ENCODE data around the gene LRP6. TPM values are rescaled to one million over a fixed set of nuclear protein-coding genes. Genes with fewer than 3 reads are reported as not detected.

Gene LRP6
- total RNA-seq, 1 experiment from 2014 or later = 72.8 TPM

DNA sequence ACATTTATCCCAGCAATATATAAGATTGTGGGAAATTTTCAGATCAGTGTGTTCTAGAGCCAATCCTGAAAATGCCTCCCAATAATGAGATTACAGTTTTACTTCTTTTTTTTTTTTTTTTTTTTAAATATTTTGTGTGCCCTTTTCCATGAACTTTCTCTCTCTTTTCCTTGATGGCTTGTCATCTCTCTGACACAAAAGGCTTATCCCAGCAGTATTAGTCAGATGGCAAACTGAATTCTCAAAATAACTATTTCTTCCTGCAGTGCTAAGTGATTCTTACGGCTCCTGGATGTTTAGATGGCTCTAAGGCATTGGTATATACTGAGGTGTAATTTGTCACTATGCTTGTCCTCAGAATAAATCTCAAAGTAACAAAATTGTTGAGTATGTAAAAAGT, 86.7 kb downstream of the LRP6 start:
- ATAC-seq = no peak
- CTCF ChIA-PET = no interaction called here
- Mint-ChIP-seq H3K27me3 (ENCODE audit: low read depth) (no peaks in the 10 kb centered on the region), H3K9me3 (no peaks in the 10 kb centered on the region), H3K36me3 (peaks cover 13% of the 10 kb centered on the region), H3K4me1 (0 out of 2 replicates have a peak, but pooled peaks cover 1% of the 10 kb centered on the region), H3K27ac (peak overlapping the region; percentile 8; the same call in 1 of the 2 replicates), H3K4me3 (no peak overlapping the region)
- no peak for DNase-seq (ENCODE audit: low spot score)
- POLR2A ChIA-PET = no interaction called here
- TF ChIP-seq, protein P1, sequence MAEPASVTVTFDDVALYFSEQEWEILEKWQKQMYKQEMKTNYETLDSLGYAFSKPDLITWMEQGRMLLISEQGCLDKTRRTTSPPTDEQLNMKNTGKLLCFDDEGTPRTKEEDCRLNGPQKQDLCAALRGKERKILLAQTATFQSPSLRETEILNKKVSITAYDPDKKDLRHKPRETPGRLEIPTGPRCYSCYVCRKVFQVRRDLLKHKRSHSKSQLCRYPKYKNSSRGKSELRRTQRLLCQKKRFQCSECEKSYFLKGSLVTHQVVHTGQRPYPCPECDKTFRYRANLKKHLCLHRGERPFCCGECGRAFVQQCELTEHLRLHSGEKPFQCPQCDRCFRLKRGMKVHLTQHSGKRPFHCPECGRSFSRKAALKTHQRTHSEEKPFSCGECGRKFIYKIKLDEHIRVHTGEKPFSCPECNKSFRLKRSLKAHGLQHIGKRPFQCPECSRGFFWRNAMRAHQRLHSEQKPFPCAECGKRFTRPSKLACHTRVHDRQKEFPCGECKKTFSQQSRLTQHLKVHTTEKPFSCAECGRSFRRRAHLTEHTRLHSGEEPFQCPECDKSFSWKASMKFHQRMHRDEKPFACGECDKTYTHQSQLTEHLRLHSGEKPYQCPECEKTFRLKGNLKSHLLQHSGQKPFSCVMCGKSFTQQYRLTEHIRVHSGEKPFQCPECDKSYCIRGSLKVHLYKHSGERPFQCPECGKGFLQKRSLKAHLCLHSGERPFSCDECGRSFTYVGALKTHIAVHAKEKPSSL (CRISPR knock-in tag; conservative IDR thresholded peaks at IDR 0.05) = no peak
- TF ChIP-seq, protein P2, sequence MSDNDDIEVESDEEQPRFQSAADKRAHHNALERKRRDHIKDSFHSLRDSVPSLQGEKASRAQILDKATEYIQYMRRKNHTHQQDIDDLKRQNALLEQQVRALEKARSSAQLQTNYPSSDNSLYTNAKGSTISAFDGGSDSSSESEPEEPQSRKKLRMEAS (CRISPR knock-in tag; IDR thresholded peaks at IDR 0.05) = no peak
- TF ChIP-seq, protein P3, sequence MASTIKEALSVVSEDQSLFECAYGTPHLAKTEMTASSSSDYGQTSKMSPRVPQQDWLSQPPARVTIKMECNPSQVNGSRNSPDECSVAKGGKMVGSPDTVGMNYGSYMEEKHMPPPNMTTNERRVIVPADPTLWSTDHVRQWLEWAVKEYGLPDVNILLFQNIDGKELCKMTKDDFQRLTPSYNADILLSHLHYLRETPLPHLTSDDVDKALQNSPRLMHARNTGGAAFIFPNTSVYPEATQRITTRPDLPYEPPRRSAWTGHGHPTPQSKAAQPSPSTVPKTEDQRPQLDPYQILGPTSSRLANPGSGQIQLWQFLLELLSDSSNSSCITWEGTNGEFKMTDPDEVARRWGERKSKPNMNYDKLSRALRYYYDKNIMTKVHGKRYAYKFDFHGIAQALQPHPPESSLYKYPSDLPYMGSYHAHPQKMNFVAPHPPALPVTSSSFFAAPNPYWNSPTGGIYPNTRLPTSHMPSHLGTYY (CRISPR knock-in tag; IDR thresholded peaks at IDR 0.05) = no peak
- no peak for TF ChIP-seq SOX15 (CRISPR knock-in tag; IDR thresholded peaks at IDR 0.05)
- TF ChIP-seq AR (CRISPR knock-in tag; IDR thresholded peaks at IDR 0.05) = no peak
- TF ChIP-seq JUN (CRISPR knock-in tag; IDR thresholded peaks at IDR 0.05) = no peak
- TF ChIP-seq ATF6 (CRISPR knock-in tag; IDR thresholded peaks at IDR 0.05) = no peak
- no peak for TF ChIP-seq ZNF121 (CRISPR knock-in tag; IDR thresholded peaks at IDR 0.05)
- TF ChIP-seq MXD4 (CRISPR knock-in tag; IDR thresholded peaks at IDR 0.05; ENCODE audit: borderline replicate concordance) = no peak
- TF ChIP-seq HMGA2 (CRISPR knock-in tag; IDR thresholded peaks at IDR 0.05) = no peak

DNA sequence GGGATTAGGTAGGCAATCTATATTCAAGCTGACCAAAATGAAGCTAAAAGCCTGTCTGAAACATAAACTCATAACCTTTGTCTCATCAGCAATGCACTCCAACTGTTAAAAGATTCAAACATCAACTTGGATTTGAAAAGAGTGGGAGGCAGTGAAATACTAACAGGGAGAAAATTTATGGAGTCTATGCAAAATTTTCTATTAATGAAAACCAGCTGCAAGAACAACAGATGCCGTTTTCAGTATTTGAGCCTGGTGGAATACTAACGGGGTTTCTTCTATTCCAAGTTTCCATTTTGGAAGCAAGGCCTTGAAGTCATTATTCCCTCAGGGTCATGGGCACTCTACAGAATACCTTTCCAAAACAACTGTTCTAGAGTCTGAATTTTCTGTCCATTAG, 88.3 kb downstream of the LRP6 start:
- ATAC-seq = no peak
- TF ChIP-seq MYBL2 (CRISPR knock-in tag; IDR thresholded peaks at IDR 0.05) (no peak), JUN (CRISPR knock-in tag; IDR thresholded peaks at IDR 0.05) (no peak), ZNF532 (CRISPR knock-in tag; IDR thresholded peaks at IDR 0.05; ENCODE audit: borderline replicate concordance) (no peak), HMGA2 (CRISPR knock-in tag; IDR thresholded peaks at IDR 0.05) (no peak), FOXK1 (CRISPR knock-in tag; IDR thresholded peaks at IDR 0.05) (no peak), ZSCAN18 (CRISPR knock-in tag; IDR thresholded peaks at IDR 0.05) (no peak), ETV6 (CRISPR knock-in tag; IDR thresholded peaks at IDR 0.05) (no peak), FOXP1 (CRISPR knock-in tag; IDR thresholded peaks at IDR 0.05; ENCODE audit: borderline replicate concordance) (no peak)
- TF ChIP-seq, protein P4, sequence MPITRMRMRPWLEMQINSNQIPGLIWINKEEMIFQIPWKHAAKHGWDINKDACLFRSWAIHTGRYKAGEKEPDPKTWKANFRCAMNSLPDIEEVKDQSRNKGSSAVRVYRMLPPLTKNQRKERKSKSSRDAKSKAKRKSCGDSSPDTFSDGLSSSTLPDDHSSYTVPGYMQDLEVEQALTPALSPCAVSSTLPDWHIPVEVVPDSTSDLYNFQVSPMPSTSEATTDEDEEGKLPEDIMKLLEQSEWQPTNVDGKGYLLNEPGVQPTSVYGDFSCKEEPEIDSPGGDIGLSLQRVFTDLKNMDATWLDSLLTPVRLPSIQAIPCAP (CRISPR knock-in tag; IDR thresholded peaks at IDR 0.05) = no peak
- TF ChIP-seq, protein P5, sequence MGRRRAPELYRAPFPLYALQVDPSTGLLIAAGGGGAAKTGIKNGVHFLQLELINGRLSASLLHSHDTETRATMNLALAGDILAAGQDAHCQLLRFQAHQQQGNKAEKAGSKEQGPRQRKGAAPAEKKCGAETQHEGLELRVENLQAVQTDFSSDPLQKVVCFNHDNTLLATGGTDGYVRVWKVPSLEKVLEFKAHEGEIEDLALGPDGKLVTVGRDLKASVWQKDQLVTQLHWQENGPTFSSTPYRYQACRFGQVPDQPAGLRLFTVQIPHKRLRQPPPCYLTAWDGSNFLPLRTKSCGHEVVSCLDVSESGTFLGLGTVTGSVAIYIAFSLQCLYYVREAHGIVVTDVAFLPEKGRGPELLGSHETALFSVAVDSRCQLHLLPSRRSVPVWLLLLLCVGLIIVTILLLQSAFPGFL (CRISPR knock-in tag; IDR thresholded peaks at IDR 0.05; ENCODE audit: borderline replicate concordance) = no peak

More for the DNA sequence above, 88.3 kb downstream of the LRP6 start:
- no peaks in the 10 kb centered on the region for H3K27me3 Mint-ChIP-seq (ENCODE audit: low read depth)
- DNase-seq (ENCODE audit: low spot score) = no peak
- POLR2A ChIA-PET = interaction anchor here (0.6 kb wide), 1 partner anchor 622 kb away, joined by 3 read pairs; no protein-coding TSS in a partner anchor
- peaks cover 13% of the 10 kb centered on the region for H3K36me3 Mint-ChIP-seq
- no peak overlapping the region for H3K4me3 Mint-ChIP-seq
- CTCF ChIA-PET = no interaction called here
- H3K27ac Mint-ChIP-seq = no peak overlapping the region
- no peaks in the 10 kb centered on the region for H3K9me3 Mint-ChIP-seq
- no peaks in the 10 kb centered on the region for H3K4me1 Mint-ChIP-seq

All from WTC11 (cell line).